HG03095 (cell line): Measurements from ENCODE around the gene MMP21.

Source experiments
- ATAC-seq: cut with Tn5 transposase; IDR thresholded peaks from one replicate; pipeline ENCODE4 v1.9.1; 2021; ENCODE audit warnings: moderate library complexity; ENCODE audit not compliant: unreplicated experiment

The MMP21 gene

DNA sequence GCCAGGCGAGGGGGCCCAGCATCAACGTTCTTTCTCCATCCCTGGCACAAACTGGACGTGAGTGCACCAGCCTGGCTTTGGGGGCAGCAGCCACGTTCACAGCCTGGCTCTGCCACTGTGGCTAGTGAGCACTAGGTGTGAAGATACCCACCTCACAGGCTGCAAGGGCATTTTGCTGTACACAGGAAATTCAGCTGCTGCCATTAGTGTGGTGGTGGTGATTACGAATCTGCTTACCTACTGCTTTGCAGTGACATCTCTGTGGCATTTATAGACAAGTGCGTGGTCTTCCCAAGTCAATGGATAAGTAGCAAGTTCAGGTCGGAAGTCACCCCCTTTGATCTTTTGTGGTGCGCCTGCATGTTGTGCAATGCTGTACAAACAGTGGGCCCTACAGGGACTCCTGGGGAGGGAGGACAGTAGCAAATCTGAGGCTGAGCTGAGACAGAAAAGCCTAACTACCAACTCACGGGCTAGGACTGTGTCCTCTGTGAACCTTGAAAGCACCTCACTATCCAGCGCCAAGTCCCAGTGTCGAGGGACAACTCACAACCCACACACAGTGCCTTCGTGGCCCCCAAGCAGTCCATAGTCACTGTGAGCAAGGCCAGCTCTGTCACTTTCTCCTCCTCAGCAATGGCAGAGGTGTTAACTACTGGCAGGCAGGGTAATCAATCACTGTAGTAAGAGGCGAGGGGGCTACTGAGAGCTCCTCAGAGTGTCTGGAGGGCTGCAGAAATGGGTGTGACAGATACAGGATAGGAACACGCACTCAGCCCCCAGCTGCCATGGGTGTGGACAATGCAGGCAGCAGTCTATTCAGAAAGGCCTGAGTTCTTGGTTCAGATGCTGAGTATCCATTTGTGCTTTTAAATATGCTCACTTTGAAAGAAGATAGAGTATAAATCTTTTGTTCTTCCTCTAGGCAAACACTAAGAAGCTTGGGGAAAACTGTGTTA, 17.0 kb upstream of the MMP21 start:
- ATAC-seq = no peak

- ATAC-seq = no peak
Measured at GRCh38 chr10:125788156-125789034, 12.8 kb upstream of the MMP21 start.

DNA sequence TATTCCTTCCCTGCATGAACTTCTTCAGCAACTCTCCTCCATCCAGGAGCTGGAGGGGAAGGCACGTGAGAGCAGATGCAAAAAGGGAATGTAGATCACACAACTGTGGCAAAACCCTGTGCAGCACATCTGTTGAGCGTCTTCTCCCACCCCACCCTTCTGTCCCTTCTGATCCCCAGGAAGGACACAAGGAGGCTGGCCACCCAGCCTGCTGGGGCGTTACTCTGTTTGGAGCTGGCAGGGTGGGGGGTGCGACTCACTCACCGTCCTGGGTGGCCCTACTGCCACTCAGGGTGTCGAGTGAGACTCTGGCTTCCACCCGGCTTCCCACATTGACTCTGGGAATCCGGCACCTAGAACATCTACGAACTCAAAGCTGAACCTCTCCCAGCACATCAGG, 10.2 kb upstream of the MMP21 start:
- no peak for ATAC-seq

- ATAC-seq = peak; percentile 89
Measured at GRCh38 chr10:125783957-125784356, 8.3 kb upstream of the MMP21 start.

- ATAC-seq = no peak
Measured at GRCh38 chr10:125783408-125783807, 7.8 kb upstream of the MMP21 start.

- ATAC-seq = no peak
Measured at GRCh38 chr10:125782616-125783015, 7.0 kb upstream of the MMP21 start.

GRCh38 chr10:125782054-125782453, 6.4 kb upstream of the MMP21 start:
- ATAC-seq = no peak

DNA sequence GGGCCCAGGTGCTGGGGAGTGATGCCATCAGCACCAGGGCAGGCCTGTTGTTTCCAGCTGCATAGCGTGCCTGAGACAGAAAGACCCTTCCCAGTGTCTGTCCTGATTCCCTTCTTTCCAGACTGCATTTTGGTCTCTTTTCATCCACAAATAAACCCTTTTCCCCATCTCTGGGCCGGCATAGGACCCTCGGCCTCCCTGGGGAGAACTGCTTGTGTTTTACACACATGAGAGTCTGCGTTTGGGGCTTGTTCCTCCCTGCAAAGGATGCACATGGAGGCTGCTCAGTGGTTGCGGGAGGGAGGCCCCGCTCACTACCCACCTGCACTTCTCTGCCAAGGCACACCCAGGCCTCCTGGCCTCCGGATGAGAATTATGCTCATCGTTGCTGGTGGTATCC, 5.8 kb upstream of the MMP21 start:
- no peak for ATAC-seq

DNA sequence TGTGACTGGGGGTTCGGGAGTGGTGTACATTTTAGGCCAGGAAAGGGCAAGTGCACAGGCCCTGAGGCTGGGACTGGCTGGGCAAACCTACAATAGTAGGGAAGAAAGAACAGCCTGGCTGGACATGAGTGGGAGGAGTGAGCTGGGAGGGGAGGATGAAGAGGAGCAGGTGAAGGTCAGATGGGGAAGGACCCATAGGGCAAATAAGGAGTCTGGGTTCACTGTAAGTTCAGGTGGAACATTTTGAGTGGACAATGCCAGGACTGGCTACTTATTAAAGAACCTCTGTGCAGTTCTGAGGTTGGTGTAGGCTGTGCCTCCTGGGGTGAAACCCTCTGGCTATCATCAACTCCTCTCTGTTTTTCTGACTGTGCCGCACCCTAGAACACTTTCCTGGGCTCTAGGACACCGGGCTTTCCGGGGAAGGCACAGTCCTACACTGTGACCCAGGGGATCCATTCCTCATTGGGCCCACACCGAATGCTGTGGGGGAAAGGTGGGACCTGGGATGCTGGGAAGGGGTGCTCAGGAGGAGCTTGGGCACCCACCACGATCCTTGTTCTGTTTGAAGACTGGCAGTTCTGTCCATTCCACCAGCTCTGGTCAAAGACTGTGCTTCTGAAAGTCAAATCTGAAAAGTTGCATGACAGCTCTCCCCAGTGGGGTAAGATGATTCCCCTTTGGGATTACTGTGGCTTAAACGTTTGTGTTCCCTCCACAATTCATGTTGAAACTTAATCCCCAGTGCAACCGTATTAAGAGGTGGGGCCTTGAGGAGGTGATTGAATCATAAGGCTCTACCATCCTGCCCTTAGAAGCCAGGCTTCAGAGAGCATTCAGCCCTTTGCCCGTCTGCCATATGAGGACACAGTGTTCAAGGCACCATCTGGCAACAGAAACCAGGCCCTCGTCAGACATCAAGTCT, 4.0 kb upstream of the MMP21 start:
- ATAC-seq = no peak

DNA sequence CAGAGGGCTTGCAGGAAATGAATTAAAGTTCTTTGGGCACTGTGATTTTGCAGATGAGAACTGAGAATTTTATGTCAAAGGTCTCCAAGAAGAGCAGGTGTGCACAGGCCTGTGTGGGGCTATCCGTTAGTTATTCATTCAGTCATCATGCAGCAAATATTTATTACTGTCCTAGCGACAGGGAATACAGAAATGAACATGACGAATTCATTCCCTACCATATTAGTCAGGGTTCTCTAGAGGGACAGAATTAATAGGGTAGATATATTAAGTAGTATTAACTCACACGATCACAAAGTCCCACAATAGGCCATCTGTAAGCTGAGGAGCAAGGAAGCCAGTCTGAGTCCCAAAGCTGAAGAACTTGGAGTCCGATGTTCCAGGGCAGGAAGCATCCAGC, 2.9 kb upstream of the MMP21 start:
- no peak for ATAC-seq

DNA sequence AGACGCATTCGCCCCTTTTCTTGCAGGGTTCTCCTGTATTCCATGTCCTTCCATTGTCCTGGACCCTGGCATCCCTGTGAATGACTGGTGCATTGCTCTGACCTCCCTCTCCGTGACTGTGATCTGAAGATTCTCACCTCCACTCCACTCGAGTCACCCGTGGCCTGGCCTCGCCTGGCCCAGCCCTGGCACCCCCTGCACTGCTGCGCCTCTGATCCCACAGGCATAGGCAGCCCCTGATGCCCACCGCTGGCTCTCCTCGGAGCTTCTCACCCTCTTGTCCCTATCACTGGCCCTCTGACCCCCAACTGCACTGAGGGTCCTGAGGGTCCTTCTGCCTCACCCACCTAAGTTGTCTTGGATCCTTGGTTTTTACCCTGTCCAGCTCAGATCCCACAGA, 2.2 kb upstream of the MMP21 start:
- ATAC-seq = no peak

- no peak for ATAC-seq
Measured at GRCh38 chr10:125774581-125775191, 935 bp downstream of the MMP21 start.

- ATAC-seq = no peak
Measured at GRCh38 chr10:125773687-125774543, 1.7 kb downstream of the MMP21 start.

DNA sequence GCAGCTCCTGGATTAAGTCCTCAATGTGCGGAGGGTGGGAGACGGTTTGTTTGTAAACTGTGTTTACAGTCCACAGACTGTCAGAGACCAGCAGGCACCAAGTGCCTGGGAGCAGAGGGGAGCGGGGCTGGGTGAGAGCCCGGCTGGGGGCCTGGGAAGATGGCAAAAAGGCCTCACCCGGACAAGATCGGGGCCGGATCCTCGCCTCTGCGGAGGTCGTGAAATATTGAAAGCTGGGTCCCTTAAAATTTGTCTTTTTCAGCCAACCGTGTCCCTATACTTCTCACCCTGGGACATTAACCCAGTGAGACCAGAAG, 2.8 kb downstream of the MMP21 start:
- no peak for ATAC-seq

- ATAC-seq = no peak
Measured at GRCh38 chr10:125772112-125772863, 3.3 kb downstream of the MMP21 start.

DNA sequence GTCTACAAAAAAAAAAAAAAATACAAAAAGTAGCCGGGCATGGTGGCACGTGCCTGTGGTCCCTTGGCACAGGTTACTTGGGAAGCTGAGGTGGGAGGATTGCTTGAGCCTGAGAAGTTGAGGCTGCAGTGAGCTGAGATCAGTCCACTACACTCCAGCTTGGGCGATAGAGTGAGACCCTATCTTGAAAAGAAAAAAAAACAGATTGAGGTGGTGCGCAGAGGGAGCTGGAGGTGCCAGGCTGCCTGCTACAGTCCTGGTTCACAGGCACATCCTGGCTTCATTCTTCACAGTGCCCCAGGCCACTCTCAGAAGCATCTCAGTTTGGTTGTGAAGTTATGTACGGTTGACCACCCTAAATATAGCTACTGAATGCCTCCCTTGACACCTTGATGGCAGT, 4.8 kb downstream of the MMP21 start:
- no peak for ATAC-seq

DNA sequence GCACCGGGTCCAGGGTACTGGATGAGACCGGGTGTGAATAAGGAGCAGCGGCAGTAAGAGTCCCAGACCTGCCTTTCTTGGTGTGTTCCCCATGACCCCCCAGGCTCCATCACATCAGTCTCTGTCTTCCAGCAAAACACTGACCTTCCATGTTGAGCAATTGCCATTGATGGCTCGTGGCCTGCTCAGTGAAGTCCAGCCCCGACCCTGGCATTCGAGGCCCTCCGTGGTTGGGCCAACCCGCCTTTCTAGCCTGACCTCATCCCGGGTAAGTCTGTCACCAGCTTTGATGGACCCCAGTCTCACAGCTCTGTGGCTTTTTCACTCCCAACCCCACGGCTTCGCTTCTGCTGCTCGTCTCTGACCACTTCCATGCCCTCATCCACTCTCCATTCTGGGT, 6.4 kb downstream of the MMP21 start:
- ATAC-seq = no peak

- ATAC-seq = no peak
Measured at GRCh38 chr10:125768219-125768855, 7.3 kb downstream of the MMP21 start.
